Measurements from ENCODE around the gene LEO1.
"Not testable (repeated sequence)": the region's sequence is repeated elsewhere in the genome, so short reads cannot be mapped to it uniquely, and the experiment has no call there.

LEO1 gene

DNA sequence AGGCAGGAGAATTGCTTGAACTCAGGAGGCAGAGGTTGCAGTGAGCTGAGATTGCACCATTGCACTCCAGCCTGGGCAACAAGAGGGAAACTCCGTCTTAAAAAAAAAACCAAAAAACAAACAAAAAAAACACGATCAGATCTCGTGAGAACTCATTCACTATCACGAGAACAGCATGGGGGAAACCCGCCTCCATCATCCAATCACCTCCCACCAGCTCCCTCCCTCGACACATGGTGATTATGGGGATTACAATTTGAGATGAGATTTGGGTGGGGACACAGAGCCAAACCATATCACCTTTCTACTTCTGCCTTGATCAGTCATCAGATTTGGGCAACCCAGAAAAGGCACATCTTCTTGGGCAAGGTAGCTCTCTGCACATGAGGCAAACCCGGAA lies 31.5 kb upstream of the LEO1 start:
- DNase-seq = not testable (repeated sequence)

DNA sequence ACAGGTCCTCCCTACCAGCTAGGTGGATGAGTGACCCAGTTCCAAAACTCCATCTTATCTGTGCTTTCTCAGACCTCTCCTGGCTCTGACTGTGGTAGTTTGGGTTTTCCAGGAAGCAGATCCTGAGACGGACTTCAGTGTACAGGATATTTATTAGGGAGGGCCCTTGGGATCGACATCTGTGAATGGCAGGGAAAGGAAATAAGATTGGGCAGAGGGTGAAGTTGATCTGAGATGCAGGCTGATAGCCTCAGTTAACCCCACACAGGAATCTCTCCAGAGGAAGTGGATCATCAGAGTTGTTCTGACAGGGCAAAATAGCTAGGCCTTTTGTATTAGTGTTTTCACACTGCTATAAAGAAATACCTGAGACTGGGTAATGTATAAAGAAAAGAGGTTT lies 30.8 kb upstream of the LEO1 start:
- DNase-seq = no peak

GRCh38 chr15:51992953-51993352 lies 21.4 kb upstream of the LEO1 start:
- DNase-seq = no peak

- DNase-seq = no peak
Measured at GRCh38 chr15:51991141-51991540, 19.6 kb upstream of the LEO1 start.

GRCh38 chr15:51982770-51983103 lies 11.2 kb upstream of the LEO1 start:
- no peak for DNase-seq

DNA sequence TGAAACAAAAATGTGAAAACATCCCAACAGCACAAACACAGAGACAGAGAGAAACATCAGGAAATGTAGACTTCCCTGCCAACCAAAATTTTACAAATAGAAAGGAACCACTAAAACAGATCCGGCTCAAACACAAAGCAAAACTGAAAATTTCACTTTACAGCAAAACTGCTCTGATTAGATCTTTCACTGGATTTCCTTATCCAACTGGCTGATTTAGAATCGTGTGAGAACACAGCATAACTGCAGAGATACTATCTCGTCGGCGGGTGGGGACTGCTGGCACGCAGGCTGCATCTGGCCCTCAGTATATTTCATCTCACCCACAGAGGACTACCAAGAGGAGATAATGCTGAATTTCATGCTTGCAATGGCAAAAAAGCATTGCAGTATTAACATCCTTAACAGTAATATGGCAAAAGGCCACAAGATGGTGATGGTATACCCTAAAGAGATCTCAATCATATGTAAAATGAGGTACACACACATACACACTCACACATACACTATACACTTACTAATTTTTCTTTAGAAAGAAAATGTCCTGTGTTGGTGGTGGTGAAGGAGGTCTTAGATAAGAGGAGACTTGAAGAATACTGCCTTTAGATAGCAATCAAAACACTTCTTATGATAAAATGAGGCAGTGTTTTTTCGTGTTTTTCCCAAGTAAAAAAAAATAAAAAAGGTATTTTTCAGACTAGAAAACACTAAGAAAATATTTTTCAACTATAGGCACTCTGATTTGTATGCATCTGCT lies 10.6 kb upstream of the LEO1 start:
- peak; percentile 9 for DNase-seq

DNA sequence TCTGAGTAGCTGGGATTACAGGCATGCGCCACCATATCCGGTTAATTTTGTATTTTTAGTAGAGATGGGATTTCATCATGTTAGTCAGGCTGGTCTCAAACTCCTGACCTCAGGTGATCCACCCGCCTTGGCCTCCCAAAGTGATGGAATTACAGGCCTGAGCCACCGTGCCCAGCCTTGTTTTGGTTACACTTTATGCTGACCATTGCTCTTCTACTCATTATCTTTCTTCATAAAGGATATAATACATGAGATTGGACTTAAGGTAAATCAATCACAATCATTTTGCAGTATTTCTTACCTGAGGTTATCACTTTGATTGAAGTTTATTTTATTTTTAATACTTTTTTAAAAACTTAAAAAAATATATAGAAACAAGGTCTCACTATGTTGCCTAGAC lies 2.2 kb upstream of the LEO1 start:
- no peak for DNase-seq

DNA sequence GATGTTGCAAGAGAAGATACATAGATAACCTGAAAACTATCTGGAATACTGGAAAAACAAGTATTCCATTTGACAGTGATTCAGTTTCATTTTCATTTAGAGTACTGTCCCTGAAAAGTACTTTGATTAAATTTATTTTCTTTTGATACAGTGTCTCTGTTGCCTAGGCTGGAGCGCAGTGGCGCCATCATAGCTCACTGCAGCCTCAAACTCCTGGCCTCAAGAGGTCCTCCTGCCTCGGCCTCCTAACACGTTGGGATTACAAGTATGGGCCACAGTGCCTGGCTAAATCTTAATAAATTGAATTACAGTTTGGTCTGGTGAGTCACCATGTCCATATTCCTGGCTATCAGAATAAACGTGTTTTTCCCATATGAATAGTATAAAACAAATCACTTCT lies 1.6 kb upstream of the LEO1 start:
- no peak for DNase-seq

DNA sequence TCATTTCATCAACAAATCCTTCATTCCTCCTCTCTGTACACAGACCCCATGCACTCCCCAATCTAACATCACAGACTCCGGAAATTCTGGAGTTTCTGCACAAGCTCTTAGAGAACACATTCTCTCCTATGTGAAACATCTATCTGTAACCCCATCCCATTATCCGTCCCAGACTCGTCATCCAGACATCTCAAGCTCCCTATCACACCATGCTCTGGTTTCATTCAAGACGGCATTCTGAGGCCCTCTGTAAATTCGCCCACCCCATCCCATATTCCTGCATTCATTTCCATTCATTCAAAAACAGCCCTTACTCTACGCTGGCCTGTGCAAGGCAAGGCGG lies 575 bp downstream of the LEO1 start:
- no peak for DNase-seq

DNA sequence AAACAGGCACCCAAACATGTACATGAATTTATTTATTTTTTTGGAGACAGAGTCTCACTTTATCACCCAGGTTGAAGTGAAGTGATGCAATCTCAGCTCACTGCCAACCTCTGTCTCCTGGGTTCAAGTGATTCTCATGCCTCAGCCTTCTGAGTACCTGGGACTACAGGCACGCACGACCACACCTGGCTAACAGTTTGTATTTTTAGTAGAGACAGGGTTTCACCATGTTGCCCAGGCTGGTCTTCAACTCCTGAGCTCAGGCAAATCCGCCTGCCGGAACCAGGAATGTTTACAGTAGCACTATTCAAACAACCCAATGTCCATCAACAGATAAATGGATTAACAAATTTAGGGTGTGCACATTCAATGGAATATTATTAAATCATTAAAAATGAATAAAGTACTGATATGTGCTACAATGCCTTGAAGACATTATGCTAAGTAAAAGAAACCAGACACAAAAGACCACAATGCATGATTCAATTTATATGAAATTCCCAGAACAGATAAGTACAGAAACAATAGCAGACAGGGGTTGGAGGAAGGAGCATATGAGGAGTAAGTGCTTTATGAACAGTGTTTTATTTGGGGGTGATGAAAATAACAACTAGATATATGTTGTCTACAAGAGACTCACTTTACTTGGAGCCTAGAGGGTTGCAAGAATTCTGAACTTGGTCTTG lies 1.3 kb downstream of the LEO1 start:
- DNase-seq = no peak

GRCh38 chr15:51969728-51970127 lies 1.9 kb downstream of the LEO1 start:
- no peak for DNase-seq

- no peak for DNase-seq
Measured at GRCh38 chr15:51967583-51967982, 4.0 kb downstream of the LEO1 start.

GRCh38 chr15:51966192-51966591 lies 5.4 kb downstream of the LEO1 start:
- no peak for DNase-seq

GRCh38 chr15:51965691-51966090 lies 5.9 kb downstream of the LEO1 start:
- no peak for DNase-seq

DNA sequence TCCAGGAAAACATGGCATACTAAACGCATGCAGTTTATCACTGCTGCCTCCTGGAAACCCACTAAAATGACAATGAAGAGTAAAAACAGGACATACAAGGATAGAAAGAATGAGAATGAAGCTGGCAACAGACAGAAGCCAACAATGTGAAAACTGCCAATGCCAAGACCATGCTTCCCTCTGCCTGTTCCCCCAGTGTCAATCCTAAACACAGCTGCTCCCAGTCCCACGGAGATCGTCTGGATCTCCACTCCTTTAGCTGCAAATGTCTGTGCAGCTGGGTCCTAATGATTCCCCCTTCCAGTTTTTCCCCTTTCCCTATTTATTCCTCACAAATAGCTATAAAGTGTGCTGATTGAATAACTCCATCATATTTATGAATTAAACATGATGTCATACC lies 16.1 kb downstream of the LEO1 start:
- DNase-seq = no peak

DNA sequence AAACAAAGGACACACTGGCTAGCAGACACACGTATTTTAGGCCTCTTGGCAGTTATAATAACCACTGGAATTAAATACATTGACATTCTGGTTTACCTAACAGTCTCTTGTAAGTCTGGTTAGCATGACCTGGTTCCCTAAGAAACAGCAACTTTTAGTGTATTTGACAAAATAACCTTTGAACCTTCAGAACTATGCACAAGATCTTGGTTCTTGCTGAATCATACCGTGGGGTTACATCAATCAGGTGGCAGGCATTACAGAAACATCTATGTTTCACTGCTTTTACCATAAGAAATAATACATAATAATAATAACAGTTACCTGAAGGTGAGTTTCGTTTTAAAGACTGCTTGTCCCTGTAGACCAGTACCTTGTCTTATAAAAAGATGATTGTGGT lies 18.8 kb downstream of the LEO1 start:
- no peak for DNase-seq

DNA sequence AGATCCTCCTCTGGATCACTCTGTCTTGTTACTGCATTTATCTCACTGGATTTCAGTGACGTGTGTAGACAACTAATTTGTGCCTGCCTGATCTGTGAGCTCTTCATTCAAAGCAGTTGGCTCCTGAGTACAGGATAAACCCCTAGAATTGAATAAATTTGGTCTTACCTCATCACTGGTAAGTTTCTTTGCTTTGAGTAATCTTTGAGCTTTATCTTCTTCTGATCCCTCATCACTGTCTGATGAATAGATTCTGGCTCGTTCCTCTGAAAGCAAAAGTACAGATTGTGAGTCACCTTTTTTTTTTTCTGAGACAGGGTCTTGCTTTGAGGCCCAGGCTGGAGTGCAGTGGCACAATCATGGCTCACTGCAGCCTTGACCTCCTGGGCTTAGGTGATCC lies 24.5 kb downstream of the LEO1 start:
- DNase-seq = no peak

- no peak for DNase-seq
Measured at GRCh38 chr15:51939216-51939615, 32.4 kb downstream of the LEO1 start.

DNA sequence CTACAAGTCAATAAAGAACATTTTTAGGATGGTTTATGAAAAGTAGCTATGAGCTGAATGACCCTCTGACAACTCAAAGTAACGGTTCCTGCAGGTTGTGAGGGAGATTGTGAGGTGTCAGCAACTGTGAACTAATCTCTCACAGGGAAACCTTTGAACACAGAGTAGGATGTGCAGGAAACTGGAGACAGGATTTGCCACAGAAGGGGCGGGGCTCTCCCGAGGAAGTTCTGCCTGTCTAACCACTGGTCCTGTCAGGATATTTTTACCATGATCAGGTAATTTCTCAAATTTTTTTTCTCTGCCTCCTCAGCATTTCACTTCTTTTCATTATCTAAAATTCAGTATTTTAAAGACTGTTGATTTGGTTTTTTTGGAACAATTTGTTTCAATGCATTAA lies 33.3 kb downstream of the LEO1 start:
- no peak for DNase-seq

DNA sequence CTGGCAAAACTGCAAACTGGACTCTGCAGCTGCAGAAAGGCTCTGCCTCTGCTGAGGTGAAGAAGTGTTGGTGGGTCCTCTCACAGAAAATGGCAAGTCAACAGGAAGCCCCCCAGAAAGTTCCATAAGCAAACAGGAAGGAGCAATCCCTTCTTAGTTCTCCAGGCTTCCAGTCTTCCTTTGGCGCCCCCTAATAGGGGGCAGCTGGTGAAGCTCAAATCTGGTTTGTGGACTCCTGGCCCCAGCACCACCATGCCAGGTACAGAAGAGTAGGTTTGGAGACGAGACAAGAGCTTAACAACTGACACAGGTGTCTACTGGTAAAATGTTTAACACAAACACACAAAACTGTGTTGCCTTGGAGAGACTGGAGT lies 35.5 kb downstream of the LEO1 start:
- no peak for DNase-seq

DNA sequence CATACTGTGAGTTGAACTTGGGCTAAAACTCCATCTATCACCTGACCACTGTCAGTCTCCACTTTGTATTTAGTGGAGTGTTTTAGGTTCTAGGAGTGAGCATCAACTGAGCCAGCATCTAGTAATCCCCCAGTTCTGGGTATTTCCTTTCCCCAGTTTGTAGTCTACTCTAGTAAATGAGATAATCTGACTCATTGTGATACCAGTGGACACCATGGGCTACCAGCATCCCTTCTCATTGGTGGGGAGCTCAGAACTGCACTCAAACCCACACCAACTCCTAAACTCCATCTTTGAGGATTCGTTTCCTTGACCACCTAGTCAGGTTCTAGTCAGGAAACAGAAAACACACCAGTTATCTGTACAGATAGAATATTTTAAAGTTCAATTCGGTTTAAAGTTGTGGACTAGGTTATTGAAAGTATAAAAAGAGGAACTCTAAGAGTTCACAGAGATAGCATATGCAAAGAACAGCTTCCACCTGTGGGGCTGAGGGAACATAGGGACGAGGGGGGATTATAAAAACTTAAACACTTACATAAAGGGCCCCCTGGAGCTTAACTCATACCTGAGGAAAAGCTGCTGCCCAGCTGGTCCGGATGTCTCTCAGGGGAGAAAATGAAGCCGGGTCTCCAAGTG lies 36.0 kb downstream of the LEO1 start:
- no peak for DNase-seq

DNA sequence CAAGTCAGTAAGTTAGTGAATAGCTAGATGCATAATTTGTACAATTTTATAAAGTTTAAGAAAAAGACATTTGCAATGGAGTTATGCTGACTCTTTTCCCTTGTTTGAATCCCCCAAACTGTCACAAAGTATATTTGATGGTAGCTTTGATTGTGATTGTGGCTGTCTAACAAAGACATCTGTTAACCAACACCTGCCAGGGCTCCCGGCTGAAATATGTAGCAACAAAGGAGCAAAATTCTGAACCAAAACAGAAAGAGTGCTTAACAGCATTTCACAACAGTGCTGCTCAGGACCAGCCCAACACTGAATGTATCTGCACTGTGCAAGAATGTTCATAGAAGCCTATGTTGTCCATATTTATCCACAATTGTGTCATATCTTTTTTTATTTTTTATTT lies 39.4 kb downstream of the LEO1 start:
- no peak for DNase-seq

DNA sequence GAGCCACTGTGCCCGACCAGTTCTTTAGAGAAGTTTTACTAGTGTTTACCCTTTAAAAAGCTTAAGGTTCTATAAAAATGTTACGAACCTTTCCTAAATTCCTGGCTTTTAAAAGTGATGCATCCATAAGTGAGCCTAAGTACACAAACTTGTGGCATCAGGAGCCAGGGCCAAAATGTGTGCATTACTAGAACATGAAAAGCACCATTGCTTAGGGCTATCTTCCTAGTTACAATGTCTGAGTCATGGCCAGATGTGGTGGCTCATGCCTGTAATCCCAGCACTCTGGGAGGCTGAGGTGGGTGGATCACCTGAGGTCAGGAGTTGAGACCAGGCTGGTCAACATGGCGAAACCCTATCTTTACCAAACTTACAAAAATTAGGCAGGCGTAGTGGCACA lies 39.9 kb downstream of the LEO1 start:
- DNase-seq = no peak

GRCh38 chr15:51931016-51931415 lies 40.6 kb downstream of the LEO1 start:
- no peak for DNase-seq

DNA sequence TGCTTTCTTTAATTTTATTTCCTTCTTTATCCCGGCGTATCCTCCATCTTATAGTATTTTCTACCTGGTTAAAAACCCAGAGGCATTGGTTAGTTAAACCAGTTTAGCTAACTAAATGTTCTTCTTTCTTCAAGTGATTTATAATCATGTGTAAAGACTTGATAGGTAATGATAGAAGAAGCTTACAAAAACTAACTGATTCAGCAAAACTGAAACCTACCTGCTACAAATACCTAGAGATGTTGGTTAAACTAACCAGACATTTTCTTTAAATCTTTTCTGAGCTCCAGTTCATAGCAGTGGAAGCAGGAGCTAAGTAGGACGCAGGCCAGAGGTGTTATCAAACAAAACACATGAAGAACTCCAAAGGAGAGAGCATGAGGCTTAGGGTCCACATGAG lies 44.8 kb downstream of the LEO1 start:
- DNase-seq = no peak

All from effector CD4-positive, alpha-beta T cell (primary cell).